ENCODE data around the gene UGT1A7.
A peak's percentile ranks its signal among the peaks of the same experiment; 100 is the strongest.

UGT1A7 gene

DNA sequence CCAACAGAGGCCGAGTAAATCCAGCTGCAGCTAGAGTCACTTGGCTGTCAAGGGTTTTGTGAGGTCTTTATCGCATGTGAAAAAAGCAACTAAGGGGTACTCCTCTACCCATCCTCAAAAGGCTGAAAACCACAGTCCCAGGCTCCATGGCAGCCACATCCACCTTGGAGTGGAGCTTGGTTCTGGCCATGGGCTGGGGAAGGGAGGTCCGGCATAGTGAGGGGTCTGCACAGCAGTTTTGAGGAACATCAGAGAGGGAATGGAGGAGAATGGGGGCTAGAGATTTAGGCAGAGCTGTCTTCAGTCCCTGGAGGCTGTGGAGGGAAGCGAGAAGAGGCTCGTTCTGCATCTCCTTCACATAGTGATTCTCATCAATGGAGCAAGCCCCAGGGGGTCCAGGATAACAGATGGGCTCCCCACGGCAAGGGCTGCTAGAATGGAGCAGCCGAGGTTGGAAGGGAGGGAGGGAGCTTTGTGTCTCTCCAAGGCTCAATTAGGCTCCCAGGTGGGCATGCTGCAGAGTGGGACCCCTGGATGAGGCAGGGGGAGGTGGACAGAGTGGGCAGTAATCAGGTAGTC is 117.5 kb downstream of the UGT1A7 start:
- no peak for DNase-seq (ENCODE audit: low spot score)

DNA sequence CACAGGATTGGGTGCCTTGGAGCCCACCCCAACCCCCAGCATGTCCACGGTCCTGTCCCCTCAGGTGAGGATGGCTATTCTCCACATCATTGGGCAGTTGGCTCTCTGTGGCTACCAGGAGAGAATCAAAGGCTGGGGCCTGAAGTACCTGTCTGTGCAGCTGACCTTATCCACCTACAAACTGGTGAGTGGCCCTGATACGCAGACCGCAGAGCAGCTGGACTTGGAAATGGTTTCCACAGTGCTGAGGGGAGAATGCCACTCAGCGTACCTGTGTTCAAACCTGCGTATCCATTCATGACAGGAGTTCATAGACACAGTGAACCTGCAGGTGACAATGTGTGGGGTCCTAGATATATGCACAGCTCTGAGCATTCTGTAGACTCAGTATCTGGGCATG is 118.0 kb downstream of the UGT1A7 start:
- DNase-seq (ENCODE audit: low spot score): no peak

- DNase-seq (ENCODE audit: low spot score): no peak
Measured at GRCh38 chr2:233800208-233800607, 118.5 kb downstream of the UGT1A7 start.

- DNase-seq (ENCODE audit: low spot score): no peak
Measured at GRCh38 chr2:233801357-233802131, 119.8 kb downstream of the UGT1A7 start.

DNA sequence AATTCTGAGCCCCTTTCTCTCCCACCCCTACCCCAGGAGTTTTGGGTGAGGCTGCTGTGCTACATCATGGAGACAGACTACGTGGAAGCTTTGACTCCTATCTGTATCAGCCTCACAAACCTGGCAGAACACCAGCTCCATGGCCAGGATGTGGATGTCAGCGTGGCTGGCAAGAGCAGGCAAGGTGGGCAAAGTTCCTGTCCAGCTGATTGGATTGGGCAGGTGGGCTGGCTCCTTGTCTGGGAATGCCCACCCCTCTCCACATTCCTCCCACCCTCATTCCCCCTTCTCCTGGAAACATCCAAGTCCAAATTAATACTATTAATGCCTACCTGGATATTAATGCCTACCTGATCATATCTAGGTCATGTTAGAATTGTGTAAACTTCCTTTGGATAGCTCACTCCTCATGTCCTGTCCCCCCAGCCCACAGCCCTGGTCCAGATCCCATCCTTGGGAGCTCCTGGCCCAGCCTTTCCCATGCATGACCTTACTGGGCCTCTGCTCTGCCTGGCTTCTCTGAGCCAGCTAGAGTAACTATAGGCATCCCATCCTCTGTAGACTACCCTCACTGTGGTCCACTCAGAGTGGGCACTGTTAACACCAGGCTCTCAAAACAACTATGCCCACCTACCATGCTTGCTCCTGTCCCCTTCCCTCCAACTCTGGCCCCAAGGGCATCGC is 120.6 kb downstream of the UGT1A7 start:
- DNase-seq (ENCODE audit: low spot score): no peak

DNA sequence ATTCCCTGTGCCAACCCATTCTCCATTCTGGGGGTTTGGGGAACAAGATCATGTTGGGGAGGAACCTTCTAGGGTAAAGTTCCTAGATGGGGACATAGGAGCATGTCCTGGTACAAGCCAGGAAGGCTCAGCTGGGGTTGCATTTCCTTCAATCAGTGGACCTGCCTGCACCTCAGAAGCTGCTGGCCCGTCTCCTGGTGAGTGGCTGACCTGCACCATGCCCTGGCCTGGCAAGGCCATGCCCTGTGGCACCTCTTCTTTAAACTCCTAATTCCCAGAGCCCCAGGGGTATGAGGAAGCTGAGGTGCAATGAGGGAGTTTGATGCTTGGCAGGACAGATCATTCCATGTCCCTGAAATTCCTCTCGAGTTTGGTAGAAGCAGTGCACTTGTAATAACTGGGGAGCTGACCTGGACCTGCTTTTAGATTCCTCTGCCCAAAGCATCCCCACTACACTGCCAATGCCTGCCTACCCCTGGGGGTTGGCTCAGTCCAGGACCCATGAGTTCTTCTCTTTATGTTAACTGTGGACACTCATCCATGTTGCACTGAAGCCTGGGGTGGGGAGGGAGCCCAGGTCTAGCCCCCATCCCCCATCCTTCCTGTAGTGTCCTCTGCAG is 121.7 kb downstream of the UGT1A7 start:
- DNase-seq (ENCODE audit: low spot score): no peak

DNA sequence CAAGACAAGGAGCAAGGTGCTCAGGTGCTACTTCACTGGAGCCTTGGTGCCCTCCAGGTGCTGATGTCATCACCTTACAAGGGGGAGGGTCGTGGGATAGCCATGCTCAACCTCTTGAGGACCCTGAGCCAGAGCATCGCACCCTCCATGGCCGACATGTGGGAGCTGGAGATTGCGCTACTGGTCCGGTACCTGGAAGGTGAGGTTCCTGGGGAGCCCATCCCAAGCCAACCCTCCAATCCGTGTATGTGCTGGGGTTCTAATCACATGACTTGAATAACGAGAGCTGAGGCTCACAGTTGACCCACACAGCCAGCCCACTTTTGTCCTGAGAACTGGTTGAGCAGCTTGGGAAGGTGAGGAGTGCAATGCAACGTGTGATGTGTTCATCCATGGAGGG is 122.3 kb downstream of the UGT1A7 start:
- DNase-seq (ENCODE audit: low spot score): no peak

- no peak for DNase-seq (ENCODE audit: low spot score)
Measured at GRCh38 chr2:233807215-233807865, 125.6 kb downstream of the UGT1A7 start.

GRCh38 chr2:233807966-233808935 is 126.5 kb downstream of the UGT1A7 start:
- no peak for DNase-seq (ENCODE audit: low spot score)

GRCh38 chr2:233810385-233810784 is 128.7 kb downstream of the UGT1A7 start:
- no peak for DNase-seq (ENCODE audit: low spot score)

GRCh38 chr2:233811087-233811486 is 129.4 kb downstream of the UGT1A7 start:
- DNase-seq (ENCODE audit: low spot score): no peak

GRCh38 chr2:233811732-233812131 is 130.0 kb downstream of the UGT1A7 start:
- no peak for DNase-seq (ENCODE audit: low spot score)

- no peak for DNase-seq (ENCODE audit: low spot score)
Measured at GRCh38 chr2:233813236-233814055, 131.7 kb downstream of the UGT1A7 start.

GRCh38 chr2:233814056-233814835 is 132.5 kb downstream of the UGT1A7 start:
- no peak for DNase-seq (ENCODE audit: low spot score)

- no peak for DNase-seq (ENCODE audit: low spot score)
Measured at GRCh38 chr2:233815861-233816260, 134.2 kb downstream of the UGT1A7 start.

DNA sequence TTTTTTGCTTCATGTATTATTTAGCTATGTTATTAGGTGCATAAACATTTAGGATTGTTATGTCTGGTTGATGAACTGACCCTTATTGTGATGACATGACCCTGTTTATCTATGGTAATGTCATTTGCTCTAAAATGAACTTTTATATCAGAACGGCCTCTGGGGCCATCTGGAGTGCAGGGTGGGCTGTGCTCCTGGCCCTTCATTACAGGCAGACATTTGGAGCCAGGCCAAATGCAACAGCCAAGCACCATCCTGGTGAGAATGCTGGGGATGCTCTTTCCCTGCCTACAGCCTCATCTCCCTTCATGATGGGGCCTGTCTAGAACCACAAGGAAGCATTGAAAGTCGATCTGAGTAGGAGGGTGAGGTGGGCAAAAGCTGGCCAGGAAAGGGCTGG is 134.6 kb downstream of the UGT1A7 start:
- no peak for DNase-seq (ENCODE audit: low spot score)

GRCh38 chr2:233816771-233817170 is 135.1 kb downstream of the UGT1A7 start:
- peak; percentile 20 for DNase-seq (ENCODE audit: low spot score)

DNA sequence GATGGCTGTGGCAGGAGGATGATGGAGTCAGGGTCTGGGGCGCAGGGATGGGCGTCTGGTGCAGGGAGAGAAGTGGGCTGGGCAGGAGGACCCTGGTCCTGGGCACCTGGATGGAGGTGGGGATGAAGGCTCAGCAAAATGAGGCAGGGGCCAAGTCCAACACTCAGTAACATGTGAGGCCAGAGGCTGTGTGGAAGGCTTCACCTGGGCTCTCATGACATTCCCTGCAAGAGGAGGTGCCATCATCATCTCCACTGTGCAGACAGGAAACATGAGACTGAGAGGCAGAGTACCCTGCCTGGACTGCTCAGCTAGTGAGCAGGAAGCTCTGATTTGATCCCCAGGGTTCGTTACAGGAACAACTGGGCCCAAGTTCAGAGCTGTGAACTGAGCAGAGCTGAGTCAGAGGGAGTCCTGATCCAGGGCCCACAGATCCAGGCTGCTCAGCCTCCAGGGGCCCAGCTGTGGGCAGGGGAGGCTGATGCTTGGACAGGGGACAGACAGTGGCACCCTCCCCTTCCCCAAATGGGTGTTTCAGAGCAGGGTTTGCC is 135.7 kb downstream of the UGT1A7 start:
- no peak for DNase-seq (ENCODE audit: low spot score)

DNA sequence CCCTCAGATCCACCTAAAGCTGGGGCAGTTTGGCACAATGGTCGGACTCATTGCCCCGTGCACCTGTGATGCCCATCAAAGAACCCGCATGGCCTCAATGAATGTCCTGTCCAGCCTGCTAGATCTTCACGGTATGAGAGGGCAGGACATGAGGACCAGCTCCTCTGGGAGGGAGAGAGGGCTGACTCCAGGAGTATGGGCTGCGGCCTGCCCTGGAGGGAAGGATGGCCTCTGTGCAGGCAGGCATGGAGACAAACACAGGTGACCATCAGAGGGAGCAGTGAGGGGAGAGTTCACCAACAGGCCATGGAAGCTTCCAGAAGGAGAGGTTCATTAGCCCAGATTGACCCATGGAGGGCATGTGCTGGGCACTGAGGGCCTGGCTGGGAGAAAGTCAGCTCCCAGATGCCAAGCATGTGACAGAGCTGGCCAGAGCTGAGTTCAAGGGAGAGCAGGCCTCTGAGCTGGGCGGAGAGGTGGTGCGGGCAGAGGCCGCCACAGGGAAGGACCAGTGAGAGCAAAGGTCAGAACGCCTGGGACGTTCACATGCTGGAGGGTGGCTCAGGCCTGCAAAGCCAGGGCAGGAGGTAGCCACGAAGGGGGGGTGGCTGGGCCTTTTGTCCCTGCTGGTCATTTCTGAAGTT is 136.4 kb downstream of the UGT1A7 start:
- peak; percentile 29 for DNase-seq (ENCODE audit: low spot score)

Measured in HuH-7.5 (cell line).